HL-60/S4 treated with phorbol 12-myristate 13-acetate at 8.2 ng/mL for 4 days and 3 days (cell line): ENCODE results near the gene GTSF1L.

Source experiments
- in situ Hi-C: fragments of 300-500 bp; cut with MboI; formaldehyde crosslinking; loops from 2 replicates; pipeline ENCODE4 v1.15.0; 2022; ENCODE audit warnings: low sequenced_read_pairs

The GTSF1L gene

GRCh38 chr20:43680981-43681380, 45.8 kb downstream of the GTSF1L start:
- in situ Hi-C loops, result no loop called here

- in situ Hi-C loops, result no loop called here
These were observed 50.4 kb downstream of the GTSF1L start for GRCh38 chr20:43676368-43676767.
